WTC11 (cell line): ENCODE results near the gene ALLC. TPM values are rescaled to one million over a fixed set of nuclear protein-coding genes. Genes with fewer than 3 reads are reported as not detected.

Experiments
- ATAC-seq: fragments of 200-7000 bp; cut with Tn5 transposase; 2 replicates; pipeline ENCODE4 v1.10.0; 2021; ENCODE audit warnings: mild to moderate bottlenecking, moderate library complexity
- CTCF ChIA-PET: fragments of 300-600 bp; sonication (Branson Sonifier 250); formaldehyde crosslinking; loops from one replicate; lab custom pipeline; 2021; ENCODE audit warnings: antibody characterized with exemption; lab: Charles Lee
- POLR2A ChIA-PET: fragments of 350-600 bp; sonication (Branson Sonifier 250); formaldehyde crosslinking; loops from one replicate; lab custom pipeline; 2021; ENCODE audit warnings: antibody characterized with exemption; lab: Charles Lee
- DNase-seq: peaks from one replicate; pipeline ENCODE4 v3.0.0; 2021; ENCODE audit warnings: low spot score
- H3K27ac Mint-ChIP-seq: 2 replicates; pipeline ENCODE4 v1.8.0; 2021; ENCODE audit warnings: mixed read lengths
- H3K27me3 Mint-ChIP-seq: 2 replicates; pipeline ENCODE4 v1.8.0; 2021; ENCODE audit warnings: low read depth, mild to moderate bottlenecking, moderate library complexity, mixed read lengths
- H3K36me3 Mint-ChIP-seq: 2 replicates; pipeline ENCODE4 v1.8.0; 2021; ENCODE audit warnings: mixed read lengths
- H3K4me1 Mint-ChIP-seq: 2 replicates; pipeline ENCODE4 v1.8.0; 2022; ENCODE audit warnings: mixed read lengths
- H3K4me3 Mint-ChIP-seq: 2 replicates; pipeline ENCODE4 v1.8.0; 2021; ENCODE audit warnings: mild to moderate bottlenecking, moderate library complexity, mixed read lengths
- H3K9me3 Mint-ChIP-seq: 2 replicates; pipeline ENCODE4 v1.8.0; 2021; ENCODE audit warnings: mixed read lengths
- E2F4 ChIP-seq: sonication (generic); formaldehyde crosslinking; IDR thresholded peaks from 2 replicates; pipeline ENCODE4 v1.8.1; 2022; ENCODE audit warnings: low read depth, mild to moderate bottlenecking, moderate library complexity, missing genetic modification reagents, borderline replicate concordance
- ELF4 ChIP-seq: sonication (generic); formaldehyde crosslinking; IDR thresholded peaks from 2 replicates; pipeline ENCODE4 v1.8.1; 2022; ENCODE audit warnings: low read depth, mild to moderate bottlenecking, moderate library complexity, missing genetic modification reagents
- USF1 ChIP-seq: sonication (generic); formaldehyde crosslinking; IDR thresholded peaks from 2 replicates; pipeline ENCODE4 v1.8.0; 2022; ENCODE audit warnings: mild to moderate bottlenecking, missing genetic modification reagents
- ZBTB43 ChIP-seq: sonication (generic); formaldehyde crosslinking; IDR thresholded peaks from 2 replicates; pipeline ENCODE4 v1.8.1; 2023; ENCODE audit warnings: mild to moderate bottlenecking, missing genetic modification reagents
- total RNA-seq: library from RNA; stranded (reverse); gene quantifications from 3 replicates; pipeline ENCODE4 v1.2.3, GENCODE V29; 2021
- TF ChIP-seq, protein P1 (sequence below): sonication (generic); formaldehyde crosslinking; IDR thresholded peaks from 2 replicates; pipeline ENCODE4 v1.8.0; 2022; ENCODE audit warnings: mild to moderate bottlenecking, missing genetic modification reagents
- TF ChIP-seq, protein P2 (sequence below): fragments of 250-450 bp; sonication (Bioruptor Pico); IDR thresholded peaks from 2 replicates; pipeline ENCODE4 v1.8.0; 2021; ENCODE audit warnings: mild to moderate bottlenecking
- TF ChIP-seq, protein P3 (sequence below): sonication (generic); formaldehyde crosslinking; IDR thresholded peaks from 2 replicates; pipeline ENCODE4 v1.8.1; 2023; ENCODE audit warnings: mild to moderate bottlenecking, missing genetic modification reagents, borderline replicate concordance
- TF ChIP-seq, protein P4 (sequence below): sonication (generic); formaldehyde crosslinking; IDR thresholded peaks from 2 replicates; pipeline ENCODE4 v1.8.1; 2023; ENCODE audit warnings: mild to moderate bottlenecking, missing genetic modification reagents, moderate library complexity

The ALLC gene
- total RNA-seq, 1 experiment from 2014 or later: not detected

DNA sequence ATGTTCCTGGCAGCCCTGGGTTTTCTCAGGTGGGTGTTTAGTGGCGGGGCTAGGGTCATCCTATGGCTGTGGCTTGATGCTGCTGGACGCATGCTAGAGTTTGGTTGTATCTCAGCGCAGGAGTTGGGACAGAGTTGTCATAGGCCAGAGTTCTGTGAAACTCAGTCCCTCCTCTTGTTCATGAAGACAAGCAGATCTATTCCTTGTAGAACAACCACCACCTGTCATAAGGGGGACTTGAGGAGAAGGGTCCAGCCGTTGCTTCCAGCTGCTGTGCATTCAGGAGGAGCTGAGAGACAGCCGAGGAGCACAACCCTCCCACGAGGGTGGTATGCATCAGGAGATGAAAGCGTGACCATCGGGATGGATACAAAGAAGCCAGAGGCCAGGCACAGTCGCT, 71.8 kb downstream of the ALLC start (continued):
- TF ChIP-seq, protein P1, sequence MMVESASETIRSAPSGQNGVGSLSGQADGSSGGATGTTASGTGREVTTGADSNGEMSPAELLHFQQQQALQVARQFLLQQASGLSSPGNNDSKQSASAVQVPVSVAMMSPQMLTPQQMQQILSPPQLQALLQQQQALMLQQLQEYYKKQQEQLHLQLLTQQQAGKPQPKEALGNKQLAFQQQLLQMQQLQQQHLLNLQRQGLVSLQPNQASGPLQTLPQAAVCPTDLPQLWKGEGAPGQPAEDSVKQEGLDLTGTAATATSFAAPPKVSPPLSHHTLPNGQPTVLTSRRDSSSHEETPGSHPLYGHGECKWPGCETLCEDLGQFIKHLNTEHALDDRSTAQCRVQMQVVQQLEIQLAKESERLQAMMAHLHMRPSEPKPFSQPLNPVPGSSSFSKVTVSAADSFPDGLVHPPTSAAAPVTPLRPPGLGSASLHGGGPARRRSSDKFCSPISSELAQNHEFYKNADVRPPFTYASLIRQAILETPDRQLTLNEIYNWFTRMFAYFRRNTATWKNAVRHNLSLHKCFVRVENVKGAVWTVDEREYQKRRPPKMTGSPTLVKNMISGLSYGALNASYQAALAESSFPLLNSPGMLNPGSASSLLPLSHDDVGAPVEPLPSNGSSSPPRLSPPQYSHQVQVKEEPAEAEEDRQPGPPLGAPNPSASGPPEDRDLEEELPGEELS (CRISPR knock-in tag): no peak
- TF ChIP-seq, protein P2, sequence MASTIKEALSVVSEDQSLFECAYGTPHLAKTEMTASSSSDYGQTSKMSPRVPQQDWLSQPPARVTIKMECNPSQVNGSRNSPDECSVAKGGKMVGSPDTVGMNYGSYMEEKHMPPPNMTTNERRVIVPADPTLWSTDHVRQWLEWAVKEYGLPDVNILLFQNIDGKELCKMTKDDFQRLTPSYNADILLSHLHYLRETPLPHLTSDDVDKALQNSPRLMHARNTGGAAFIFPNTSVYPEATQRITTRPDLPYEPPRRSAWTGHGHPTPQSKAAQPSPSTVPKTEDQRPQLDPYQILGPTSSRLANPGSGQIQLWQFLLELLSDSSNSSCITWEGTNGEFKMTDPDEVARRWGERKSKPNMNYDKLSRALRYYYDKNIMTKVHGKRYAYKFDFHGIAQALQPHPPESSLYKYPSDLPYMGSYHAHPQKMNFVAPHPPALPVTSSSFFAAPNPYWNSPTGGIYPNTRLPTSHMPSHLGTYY (CRISPR knock-in tag): no peak
- TF ChIP-seq, protein P3, sequence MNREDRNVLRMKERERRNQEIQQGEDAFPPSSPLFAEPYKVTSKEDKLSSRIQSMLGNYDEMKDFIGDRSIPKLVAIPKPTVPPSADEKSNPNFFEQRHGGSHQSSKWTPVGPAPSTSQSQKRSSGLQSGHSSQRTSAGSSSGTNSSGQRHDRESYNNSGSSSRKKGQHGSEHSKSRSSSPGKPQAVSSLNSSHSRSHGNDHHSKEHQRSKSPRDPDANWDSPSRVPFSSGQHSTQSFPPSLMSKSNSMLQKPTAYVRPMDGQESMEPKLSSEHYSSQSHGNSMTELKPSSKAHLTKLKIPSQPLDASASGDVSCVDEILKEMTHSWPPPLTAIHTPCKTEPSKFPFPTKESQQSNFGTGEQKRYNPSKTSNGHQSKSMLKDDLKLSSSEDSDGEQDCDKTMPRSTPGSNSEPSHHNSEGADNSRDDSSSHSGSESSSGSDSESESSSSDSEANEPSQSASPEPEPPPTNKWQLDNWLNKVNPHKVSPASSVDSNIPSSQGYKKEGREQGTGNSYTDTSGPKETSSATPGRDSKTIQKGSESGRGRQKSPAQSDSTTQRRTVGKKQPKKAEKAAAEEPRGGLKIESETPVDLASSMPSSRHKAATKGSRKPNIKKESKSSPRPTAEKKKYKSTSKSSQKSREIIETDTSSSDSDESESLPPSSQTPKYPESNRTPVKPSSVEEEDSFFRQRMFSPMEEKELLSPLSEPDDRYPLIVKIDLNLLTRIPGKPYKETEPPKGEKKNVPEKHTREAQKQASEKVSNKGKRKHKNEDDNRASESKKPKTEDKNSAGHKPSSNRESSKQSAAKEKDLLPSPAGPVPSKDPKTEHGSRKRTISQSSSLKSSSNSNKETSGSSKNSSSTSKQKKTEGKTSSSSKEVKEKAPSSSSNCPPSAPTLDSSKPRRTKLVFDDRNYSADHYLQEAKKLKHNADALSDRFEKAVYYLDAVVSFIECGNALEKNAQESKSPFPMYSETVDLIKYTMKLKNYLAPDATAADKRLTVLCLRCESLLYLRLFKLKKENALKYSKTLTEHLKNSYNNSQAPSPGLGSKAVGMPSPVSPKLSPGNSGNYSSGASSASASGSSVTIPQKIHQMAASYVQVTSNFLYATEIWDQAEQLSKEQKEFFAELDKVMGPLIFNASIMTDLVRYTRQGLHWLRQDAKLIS (CRISPR knock-in tag): no peak
- TF ChIP-seq, all 79 proteins: peak for 0

DNA sequence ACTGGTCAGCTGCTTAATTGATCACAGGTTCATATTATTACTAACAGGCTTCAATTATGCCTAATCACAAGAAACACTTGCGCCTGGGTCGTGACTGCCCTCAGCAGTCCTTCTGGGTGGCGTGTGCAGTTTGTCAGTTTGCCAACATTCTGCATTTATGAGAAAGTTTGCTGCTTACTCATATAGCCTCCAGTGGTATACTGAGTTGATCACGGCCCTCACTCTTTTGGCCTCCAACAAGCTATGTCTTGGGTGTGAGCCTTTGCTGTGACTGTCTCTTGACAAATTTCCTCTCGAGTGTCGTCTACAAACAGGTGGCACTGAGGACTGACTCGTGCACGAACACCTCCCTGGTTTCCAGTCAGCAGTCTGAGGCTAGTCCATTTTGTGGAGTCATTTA, 72.6 kb downstream of the ALLC start:
- Mint-ChIP-seq H3K27ac (no peak overlapping the region), H3K9me3 (peaks cover 73% of the 10 kb centered on the region), H3K4me3 (no peak overlapping the region), H3K4me1 (no peaks in the 10 kb centered on the region), H3K27me3 (peaks cover 14% of the 10 kb centered on the region), H3K36me3 (peaks cover 56% of the 10 kb centered on the region)
- ChIA-PET CTCF (no interaction called here), POLR2A (no interaction called here)
- no peak for ATAC-seq
- no peak for DNase-seq
- no peak for TF ChIP-seq E2F4 (CRISPR knock-in tag)
- TF ChIP-seq, protein P4, sequence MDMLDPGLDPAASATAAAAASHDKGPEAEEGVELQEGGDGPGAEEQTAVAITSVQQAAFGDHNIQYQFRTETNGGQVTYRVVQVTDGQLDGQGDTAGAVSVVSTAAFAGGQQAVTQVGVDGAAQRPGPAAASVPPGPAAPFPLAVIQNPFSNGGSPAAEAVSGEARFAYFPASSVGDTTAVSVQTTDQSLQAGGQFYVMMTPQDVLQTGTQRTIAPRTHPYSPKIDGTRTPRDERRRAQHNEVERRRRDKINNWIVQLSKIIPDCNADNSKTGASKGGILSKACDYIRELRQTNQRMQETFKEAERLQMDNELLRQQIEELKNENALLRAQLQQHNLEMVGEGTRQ (CRISPR knock-in tag): no peak
- TF ChIP-seq, protein P1 (CRISPR knock-in tag): no peak
- no peak for TF ChIP-seq ZBTB43 (CRISPR knock-in tag)
- TF ChIP-seq ELF4 (CRISPR knock-in tag): no peak
- no peak for TF ChIP-seq USF1 (CRISPR knock-in tag)
